ENCODE results near the gene DAP3. TPM values are rescaled to one million over a fixed set of nuclear protein-coding genes. Genes with fewer than 3 reads are reported as not detected.
A peak's percentile ranks its signal among the peaks of the same experiment; 100 is the strongest.

The DAP3 gene
- total and polyA plus RNA-seq, 9 of the 15 experiments (the other 6 are each of a cell fraction or from before 2014, with no cell fraction given) = 155 to 484 (median 298) TPM

- TF ChIP-seq, protein P1, sequence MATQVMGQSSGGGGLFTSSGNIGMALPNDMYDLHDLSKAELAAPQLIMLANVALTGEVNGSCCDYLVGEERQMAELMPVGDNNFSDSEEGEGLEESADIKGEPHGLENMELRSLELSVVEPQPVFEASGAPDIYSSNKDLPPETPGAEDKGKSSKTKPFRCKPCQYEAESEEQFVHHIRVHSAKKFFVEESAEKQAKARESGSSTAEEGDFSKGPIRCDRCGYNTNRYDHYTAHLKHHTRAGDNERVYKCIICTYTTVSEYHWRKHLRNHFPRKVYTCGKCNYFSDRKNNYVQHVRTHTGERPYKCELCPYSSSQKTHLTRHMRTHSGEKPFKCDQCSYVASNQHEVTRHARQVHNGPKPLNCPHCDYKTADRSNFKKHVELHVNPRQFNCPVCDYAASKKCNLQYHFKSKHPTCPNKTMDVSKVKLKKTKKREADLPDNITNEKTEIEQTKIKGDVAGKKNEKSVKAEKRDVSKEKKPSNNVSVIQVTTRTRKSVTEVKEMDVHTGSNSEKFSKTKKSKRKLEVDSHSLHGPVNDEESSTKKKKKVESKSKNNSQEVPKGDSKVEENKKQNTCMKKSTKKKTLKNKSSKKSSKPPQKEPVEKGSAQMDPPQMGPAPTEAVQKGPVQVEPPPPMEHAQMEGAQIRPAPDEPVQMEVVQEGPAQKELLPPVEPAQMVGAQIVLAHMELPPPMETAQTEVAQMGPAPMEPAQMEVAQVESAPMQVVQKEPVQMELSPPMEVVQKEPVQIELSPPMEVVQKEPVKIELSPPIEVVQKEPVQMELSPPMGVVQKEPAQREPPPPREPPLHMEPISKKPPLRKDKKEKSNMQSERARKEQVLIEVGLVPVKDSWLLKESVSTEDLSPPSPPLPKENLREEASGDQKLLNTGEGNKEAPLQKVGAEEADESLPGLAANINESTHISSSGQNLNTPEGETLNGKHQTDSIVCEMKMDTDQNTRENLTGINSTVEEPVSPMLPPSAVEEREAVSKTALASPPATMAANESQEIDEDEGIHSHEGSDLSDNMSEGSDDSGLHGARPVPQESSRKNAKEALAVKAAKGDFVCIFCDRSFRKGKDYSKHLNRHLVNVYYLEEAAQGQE (IDR thresholded peaks at IDR 0.05; ENCODE audit: borderline replicate concordance) = no peak
- TF ChIP-seq, protein P1 (CRISPR knock-in tag; IDR thresholded peaks at IDR 0.05; ENCODE audit: low read depth) = 0 out of 2 replicates have a peak, but pooled peaks have one; percentile 13
- no peak for TF ChIP-seq FOS (IDR thresholded peaks at IDR 0.05; ENCODE audit: extremely low read depth, insufficient read length)
- TF ChIP-seq ZNF395 (CRISPR knock-in tag; IDR thresholded peaks at IDR 0.05) = peak; percentile 87
- no peak for TF ChIP-seq PRMT5 (CRISPR knock-in tag; IDR thresholded peaks at IDR 0.05)
- no peak for TF ChIP-seq RAD21 (CRISPR knock-in tag; conservative IDR thresholded peaks at IDR 0.05 in 1 of 2, IDR thresholded peaks at IDR 0.05 in 1 of 2)
- TF ChIP-seq SP2 (IDR thresholded peaks at IDR 0.05; ENCODE audit: extremely low read depth, low read depth, low read length, poor library complexity, severe bottlenecking) = no peak
- 0 out of 2 replicates have a peak, but pooled peaks have one; percentile 50 for TF ChIP-seq NR4A1 (CRISPR knock-in tag; IDR thresholded peaks at IDR 0.05)
- TF ChIP-seq NR4A1 (tag; IDR thresholded peaks at IDR 0.05) = no peak
- TF ChIP-seq RNF219 (CRISPR knock-in tag; IDR thresholded peaks at IDR 0.05) = no peak
- peak in 1 of 2 experiments; percentile 91; a peak in 2 of 4 replicates for TF ChIP-seq HDAC1 (IDR thresholded peaks at IDR 0.05)
- peak; percentile 60 for TF ChIP-seq MYC (IDR thresholded peaks at IDR 0.05; ENCODE audit: low read depth, low read length)
- no peak for TF ChIP-seq MYC (CRISPR knock-in tag; IDR thresholded peaks at IDR 0.05; ENCODE audit: borderline replicate concordance, low read depth)
- TF ChIP-seq HDAC6 (IDR thresholded peaks at IDR 0.05; ENCODE audit: low read depth, low read length) = no peak
- TF ChIP-seq KAT8 (IDR thresholded peaks at IDR 0.05; ENCODE audit: low read depth) = no peak
These were observed 389 bp upstream of the DAP3 start, which contains the start of gene YY1AP1 (continued) for GRCh38 chr1:155688324-155689080.
